HG03095 (cell line): Measurements from ENCODE around the gene ABLIM3.

Source experiments
- ATAC-seq: cut with Tn5 transposase; IDR thresholded peaks from one replicate; pipeline ENCODE4 v1.9.1; 2021; ENCODE audit warnings: moderate library complexity; ENCODE audit not compliant: unreplicated experiment

Gene ABLIM3

GRCh38 chr5:149216496-149216895 is 75.2 kb downstream of the ABLIM3 start:
- ATAC-seq: no peak

DNA sequence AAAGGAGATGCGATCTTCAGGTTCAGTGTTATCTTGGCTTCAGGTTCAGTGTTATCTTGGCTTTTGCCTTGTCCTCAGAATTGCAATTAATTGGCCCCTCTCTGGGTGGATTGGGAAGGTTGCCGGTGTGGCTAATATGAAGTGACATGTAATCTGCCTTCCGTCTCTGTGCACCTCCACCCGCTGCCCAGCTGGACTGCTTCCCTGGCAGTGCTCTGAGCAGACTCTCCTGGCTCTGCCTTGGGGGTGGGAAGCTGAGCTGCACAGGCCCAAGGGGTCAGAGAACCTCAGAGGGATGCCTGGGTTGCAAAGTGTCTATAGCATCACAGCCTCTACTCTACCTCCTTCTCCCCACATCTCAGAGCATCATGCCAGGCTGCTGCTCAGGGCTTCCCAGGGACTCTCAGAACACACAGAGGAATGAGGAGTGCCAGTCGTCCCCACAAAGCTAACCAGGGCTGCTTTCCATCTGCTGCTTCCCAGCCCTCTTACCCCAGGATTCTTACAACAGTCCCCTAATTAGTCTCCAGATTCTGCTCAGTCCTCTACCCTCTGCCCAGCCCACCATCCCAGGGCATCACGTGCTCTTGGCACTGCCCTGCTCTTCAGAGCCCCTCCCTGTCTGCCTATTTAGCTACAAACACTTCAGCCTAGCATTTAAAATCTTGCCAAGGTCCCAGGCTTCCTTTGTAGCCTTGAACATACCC is 76.0 kb downstream of the ABLIM3 start:
- no peak for ATAC-seq

- ATAC-seq: no peak
Measured at GRCh38 chr5:149217803-149218155, 76.5 kb downstream of the ABLIM3 start.

- ATAC-seq: no peak
Measured at GRCh38 chr5:149219584-149219983, 78.3 kb downstream of the ABLIM3 start.

DNA sequence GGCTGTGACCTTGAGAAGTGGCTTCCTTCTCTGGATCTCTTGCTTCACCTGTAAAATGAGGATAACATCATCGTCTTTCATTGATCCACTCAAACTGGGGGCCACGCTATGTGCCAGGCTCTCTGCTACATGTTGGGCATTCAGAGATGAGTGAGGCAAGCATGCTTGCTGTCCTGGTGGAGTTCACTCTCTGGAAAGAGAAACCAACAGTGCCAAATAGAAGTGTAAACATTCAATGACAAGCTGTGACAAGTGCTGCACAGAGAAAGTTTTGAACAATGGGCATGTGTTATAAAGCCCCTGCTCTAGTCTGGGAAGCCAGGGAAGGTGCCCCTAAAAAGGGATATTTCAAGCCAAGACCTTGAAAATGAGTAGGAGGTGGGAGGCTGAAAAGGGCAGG is 79.5 kb downstream of the ABLIM3 start:
- no peak for ATAC-seq

DNA sequence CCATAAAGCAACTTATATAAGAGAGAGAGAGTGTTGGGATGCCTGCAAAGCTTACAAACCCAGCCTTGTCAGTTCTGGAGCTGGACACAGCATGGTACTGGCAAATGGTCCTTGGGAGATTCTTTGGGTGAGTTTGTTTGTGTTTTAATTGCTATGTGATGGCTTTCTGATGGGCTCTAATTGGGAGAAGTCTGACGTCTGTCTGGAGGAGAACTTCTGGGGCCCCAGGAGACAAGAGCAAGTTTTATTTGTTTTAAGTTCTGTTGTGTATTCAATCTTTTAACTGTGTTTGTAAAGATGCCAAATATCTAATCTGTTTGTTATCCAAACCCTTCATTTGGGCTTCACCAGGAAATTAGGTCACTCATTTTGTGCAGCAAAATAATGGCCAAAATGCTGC is 80.0 kb downstream of the ABLIM3 start:
- no peak for ATAC-seq

DNA sequence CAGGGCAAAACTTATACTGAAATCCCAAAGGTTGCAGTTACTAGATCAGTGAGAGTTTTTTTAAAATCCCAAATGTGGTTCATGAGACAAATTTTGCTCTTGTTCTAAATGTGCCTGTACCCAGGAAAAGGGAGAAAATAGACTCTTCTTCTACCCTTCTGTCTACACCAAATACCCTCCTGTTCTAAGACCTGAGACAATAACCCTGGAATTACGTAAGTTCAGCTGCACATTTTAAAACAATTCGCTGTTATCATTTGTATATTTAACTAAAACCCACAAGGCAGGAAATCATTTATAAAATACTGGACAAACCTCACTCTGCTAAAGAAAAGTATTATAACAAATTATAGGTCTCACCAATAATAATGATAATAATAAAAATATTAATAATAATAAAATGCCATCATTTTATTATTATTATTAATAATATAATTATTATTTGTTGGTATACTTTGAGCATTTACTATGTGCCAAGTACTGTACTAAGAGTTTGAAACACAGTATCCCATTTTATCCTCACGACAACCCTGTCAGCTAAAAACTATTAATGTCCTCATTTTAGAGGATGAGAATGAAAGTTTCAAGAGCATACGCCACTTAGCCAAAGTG is 80.5 kb downstream of the ABLIM3 start:
- no peak for ATAC-seq

GRCh38 chr5:149223081-149223848 is 82.0 kb downstream of the ABLIM3 start:
- no peak for ATAC-seq

- ATAC-seq: no peak
Measured at GRCh38 chr5:149224282-149224681, 83.0 kb downstream of the ABLIM3 start.

DNA sequence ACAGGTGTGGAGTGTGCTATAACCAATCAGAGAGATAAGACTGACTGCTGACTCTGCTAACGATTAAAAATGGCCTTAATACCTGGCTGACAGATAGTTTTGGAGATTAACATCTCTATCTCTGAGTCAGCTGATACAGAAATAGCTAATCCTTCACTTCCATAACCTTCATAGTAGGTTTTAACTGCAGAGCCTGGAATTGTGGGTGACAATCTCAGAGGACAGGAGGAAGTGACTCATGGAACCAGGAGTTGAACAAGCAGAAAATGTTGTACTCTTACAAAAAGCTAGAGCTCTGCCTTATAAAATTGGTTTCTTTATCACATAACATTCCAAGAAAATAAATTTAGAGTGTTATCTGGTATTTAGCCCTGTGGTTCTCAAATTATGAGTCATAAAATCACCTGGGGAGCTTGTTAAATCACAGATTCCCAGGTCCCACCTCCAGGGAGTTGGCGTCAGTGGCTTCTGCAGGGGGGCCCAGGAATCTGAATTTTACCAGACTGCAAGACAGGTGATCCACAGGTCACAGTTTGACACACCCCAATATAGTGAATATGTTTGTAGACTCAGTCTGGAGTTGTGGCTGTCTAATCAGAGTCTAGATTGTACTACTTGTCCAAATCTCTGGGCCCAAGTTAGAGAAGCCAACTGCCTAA is 86.0 kb downstream of the ABLIM3 start:
- no peak for ATAC-seq

GRCh38 chr5:149228618-149229297 is 87.5 kb downstream of the ABLIM3 start:
- ATAC-seq: no peak

DNA sequence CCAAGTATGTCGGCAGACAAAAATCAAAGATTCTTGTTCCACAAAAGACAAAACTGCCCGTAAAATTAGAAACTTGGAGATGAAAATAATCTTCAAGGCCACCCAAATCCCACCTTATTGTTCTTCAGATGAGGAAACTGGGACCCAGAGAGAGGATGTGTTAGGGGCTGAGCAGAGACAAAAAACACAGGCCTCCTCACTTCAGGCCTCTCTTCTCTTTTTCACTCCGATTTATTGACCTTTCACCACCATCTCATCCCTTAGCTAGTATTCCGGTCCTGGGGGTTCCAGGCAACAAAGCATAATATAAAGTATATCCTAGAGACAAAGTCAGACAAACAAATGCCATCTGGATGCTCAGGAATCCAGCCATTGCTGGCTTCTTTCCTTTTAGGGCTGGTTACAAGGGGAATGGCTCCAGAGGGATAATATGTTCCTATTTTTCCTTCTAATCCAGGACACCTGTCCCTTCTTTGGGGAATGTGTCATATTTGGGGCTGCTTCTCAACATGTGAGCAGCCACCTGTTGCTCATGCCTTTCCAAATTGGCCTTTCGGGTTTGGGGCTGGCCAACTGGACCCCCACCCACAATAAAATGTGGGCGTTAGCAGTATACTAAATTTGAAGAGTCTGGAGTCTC is 88.1 kb downstream of the ABLIM3 start:
- ATAC-seq: no peak

GRCh38 chr5:149235841-149236240 is 94.5 kb downstream of the ABLIM3 start:
- no peak for ATAC-seq

DNA sequence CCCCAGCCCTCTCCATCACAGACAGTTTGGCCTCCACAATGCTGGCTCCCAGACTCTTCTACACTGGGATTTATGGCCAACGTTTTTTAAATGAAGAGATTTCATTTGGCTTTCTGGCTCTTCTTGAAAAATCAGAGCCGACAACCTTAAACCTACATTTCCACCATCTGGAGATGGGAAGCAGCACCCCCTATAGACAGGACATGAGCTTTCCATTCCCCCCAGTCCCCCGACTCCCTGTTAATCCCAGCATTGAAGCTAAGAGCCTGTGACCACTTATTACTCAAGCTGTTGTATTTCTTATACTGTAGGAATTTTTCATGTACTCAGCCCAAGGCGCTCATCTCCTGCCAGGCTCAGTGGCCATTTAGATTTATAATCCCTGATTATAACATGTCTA is 96.4 kb downstream of the ABLIM3 start:
- ATAC-seq: no peak

DNA sequence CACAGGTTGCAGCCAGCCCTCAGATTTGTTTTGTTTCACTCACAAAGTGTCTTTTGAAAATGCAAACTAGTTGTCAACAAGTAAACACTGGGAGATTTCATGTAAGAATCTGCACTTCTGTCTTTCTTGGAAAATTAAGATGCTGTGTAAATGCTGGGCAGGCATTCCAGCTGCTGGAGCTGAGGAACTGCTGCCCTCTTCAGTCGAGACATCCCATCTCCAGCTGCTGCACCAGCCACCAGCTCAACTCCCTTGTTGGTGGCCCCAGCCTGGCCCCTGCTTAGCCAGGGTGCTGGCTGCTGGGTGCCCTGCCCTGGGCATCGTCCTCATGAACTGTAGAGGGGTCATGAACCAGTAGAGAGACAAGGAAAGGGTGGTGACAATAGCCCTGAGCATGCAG is 97.2 kb downstream of the ABLIM3 start:
- no peak for ATAC-seq

DNA sequence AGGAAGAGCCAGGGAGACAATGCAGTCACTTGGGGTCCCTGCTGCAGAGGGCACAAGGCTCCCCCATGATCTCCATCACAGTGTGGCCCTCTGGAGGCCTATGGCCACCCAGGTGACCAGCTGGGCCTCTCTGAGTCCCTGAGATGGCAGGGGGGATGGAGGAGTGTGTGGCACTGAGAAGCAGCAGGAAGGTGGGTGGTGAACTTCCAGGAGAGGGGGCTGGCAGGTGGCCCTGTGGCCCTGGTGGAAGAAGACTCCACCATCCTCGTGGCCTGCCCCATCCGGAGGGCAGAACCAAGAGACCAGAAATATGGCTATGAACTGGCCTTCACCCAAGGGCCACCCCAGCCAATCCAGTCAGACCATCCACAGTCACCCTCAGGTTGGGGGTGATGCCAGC is 98.6 kb downstream of the ABLIM3 start:
- no peak for ATAC-seq

GRCh38 chr5:149240354-149240998 is 99.2 kb downstream of the ABLIM3 start:
- no peak for ATAC-seq

GRCh38 chr5:149242339-149242738 is 101.0 kb downstream of the ABLIM3 start:
- no peak for ATAC-seq

- ATAC-seq: no peak
Measured at GRCh38 chr5:149246906-149247305, 105.6 kb downstream of the ABLIM3 start.

DNA sequence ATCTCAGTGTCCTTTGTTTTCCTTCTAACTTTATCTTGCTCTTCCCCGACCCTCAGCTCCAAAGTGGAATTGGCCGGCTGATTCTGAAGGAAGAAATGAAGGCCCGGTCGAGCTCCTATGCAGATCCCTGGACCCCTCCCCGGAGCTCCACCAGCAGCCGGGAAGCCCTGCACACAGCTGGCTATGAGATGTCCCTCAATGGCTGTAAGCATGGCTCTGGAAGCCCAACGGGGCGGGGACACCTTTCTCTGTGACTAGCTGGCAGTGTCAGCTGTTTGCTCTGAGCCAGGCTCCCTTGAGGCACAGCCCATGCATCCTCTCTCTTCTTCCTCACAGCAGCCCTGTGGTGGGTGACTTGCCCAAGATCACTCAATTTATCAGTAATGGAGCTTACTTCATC is 106.4 kb downstream of the ABLIM3 start:
- ATAC-seq: no peak
